ENCODE measurements around the gene PIWIL4. TPM values are rescaled to one million over a fixed set of nuclear protein-coding genes. Genes with fewer than 3 reads are reported as not detected.

The PIWIL4 gene
- total RNA-seq, 3 donors from 2014 or later = 4.8 to 6.7 (median 5.6) TPM

DNA sequence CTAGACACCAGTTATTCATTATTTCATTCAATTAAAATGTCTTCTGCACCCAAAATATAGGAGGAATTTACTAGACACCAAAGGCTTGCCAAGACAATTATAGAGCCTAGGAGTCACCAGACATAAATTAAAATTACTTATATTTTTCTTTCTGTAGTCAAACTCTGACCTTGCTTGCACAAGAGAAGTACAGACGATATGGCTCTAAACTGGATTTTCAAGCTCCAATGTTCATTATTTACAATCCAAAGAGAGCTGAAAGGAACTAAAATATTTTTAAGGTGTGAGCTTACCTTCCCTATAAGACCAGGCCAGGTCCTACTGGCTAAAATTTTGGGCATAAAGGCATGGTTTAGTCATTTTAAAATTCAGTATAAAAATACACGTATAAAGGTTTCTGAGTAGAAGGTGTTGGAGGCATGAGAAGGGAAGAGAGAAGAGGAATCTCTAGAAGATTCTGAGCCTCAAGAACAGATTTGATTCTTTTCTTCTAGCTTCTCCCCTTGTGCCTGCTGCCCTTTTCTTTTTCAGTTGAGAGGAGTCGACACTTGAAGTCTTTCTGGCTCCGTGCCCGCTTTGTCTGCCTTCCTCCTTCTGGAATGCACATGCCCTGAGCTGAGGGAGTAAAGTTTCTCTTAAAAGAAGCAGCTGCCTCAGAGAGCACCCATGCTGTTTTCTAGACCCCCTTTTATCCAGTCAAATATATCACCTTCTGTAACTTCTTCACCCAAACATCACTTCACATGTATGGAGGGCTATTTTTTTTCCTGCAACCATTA is 41.4 kb upstream of the PIWIL4 start:
- H3K4me3 ChIP-seq = no peak overlapping the region
- no peaks in the 10 kb centered on the region for H3K27me3 ChIP-seq
- TF ChIP-seq POLR2AphosphoS5 (IDR thresholded peaks at IDR 0.05) (no peak), POLR2A (IDR thresholded peaks at IDR 0.05) (no peak)
- TF ChIP-seq, protein P1, sequence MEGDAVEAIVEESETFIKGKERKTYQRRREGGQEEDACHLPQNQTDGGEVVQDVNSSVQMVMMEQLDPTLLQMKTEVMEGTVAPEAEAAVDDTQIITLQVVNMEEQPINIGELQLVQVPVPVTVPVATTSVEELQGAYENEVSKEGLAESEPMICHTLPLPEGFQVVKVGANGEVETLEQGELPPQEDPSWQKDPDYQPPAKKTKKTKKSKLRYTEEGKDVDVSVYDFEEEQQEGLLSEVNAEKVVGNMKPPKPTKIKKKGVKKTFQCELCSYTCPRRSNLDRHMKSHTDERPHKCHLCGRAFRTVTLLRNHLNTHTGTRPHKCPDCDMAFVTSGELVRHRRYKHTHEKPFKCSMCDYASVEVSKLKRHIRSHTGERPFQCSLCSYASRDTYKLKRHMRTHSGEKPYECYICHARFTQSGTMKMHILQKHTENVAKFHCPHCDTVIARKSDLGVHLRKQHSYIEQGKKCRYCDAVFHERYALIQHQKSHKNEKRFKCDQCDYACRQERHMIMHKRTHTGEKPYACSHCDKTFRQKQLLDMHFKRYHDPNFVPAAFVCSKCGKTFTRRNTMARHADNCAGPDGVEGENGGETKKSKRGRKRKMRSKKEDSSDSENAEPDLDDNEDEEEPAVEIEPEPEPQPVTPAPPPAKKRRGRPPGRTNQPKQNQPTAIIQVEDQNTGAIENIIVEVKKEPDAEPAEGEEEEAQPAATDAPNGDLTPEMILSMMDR (IDR thresholded peaks at IDR 0.05) = no peak
- H3K4me1 ChIP-seq = no peaks in the 10 kb centered on the region
- DNase-seq (ENCODE audit: low spot score in 2 of 2) = peak; percentile 67 to 69
- H3K27ac ChIP-seq = no peak overlapping the region
- H3K36me3 ChIP-seq = no peaks in the 10 kb centered on the region
- intact Hi-C loops (cut with DNase I; ENCODE audit: low total_unique reads) = no loop called here
- no peaks in the 10 kb centered on the region for H3K9me3 ChIP-seq

GRCh38 chr11:94526645-94527438 is 40.3 kb upstream of the PIWIL4 start:
- H3K9me3 ChIP-seq = no peaks in the 10 kb centered on the region
- DNase-seq (ENCODE audit: low spot score in 2 of 2) = no peak
- no peaks in the 10 kb centered on the region for H3K4me1 ChIP-seq
- intact Hi-C loops (cut with DNase I; ENCODE audit: low total_unique reads) = no loop called here
- H3K27ac ChIP-seq = no peak overlapping the region
- TF ChIP-seq POLR2AphosphoS5 (IDR thresholded peaks at IDR 0.05) (no peak), POLR2A (IDR thresholded peaks at IDR 0.05) (no peak)
- TF ChIP-seq, protein P1 (IDR thresholded peaks at IDR 0.05) = no peak
- H3K36me3 ChIP-seq = no peaks in the 10 kb centered on the region
- no peaks in the 10 kb centered on the region for H3K27me3 ChIP-seq
- no peak overlapping the region for H3K4me3 ChIP-seq

DNA sequence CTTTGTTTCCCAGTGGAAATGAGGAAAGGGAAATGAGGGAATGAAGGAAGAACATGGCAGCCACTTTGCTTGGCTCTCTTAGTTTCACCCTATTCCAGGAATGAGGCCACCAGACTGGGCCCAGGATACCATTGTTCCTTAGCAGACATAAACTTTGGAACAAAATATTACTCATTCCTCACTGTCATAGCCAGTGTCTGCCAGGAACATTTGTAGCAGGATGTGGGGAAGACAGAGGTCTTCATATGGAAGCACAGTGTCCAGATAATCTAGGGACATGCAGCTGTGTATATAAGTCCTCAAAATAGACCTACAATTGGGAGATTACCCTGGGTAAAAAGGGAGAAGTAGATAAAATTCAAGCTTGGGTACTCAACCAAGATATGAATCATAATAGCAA is 38.6 kb upstream of the PIWIL4 start:
- no peak overlapping the region for H3K27ac ChIP-seq
- DNase-seq (ENCODE audit: low spot score in 2 of 2) = no peak
- H3K36me3 ChIP-seq = no peaks in the 10 kb centered on the region
- no peaks in the 10 kb centered on the region for H3K9me3 ChIP-seq
- TF ChIP-seq, protein P1 (IDR thresholded peaks at IDR 0.05) = no peak
- TF ChIP-seq POLR2AphosphoS5 (IDR thresholded peaks at IDR 0.05) (no peak), POLR2A (IDR thresholded peaks at IDR 0.05) (no peak)
- intact Hi-C loops (cut with DNase I; ENCODE audit: low total_unique reads) = no loop called here
- H3K4me1 ChIP-seq = no peaks in the 10 kb centered on the region
- H3K4me3 ChIP-seq = no peak overlapping the region
- no peaks in the 10 kb centered on the region for H3K27me3 ChIP-seq

- H3K36me3 ChIP-seq = no peaks in the 10 kb centered on the region
- intact Hi-C loops (cut with DNase I; ENCODE audit: low total_unique reads) = no loop called here
Measured at GRCh38 chr11:94532211-94532610, 35.0 kb upstream of the PIWIL4 start.

More at GRCh38 chr11:94532211-94532610, 35.0 kb upstream of the PIWIL4 start:
- H3K27me3 ChIP-seq = no peaks in the 10 kb centered on the region
- no peaks in the 10 kb centered on the region for H3K9me3 ChIP-seq
- TF ChIP-seq POLR2AphosphoS5 (IDR thresholded peaks at IDR 0.05) = no peak
- TF ChIP-seq, protein P1 (IDR thresholded peaks at IDR 0.05) = no peak
- no peak for TF ChIP-seq POLR2A (IDR thresholded peaks at IDR 0.05)
- no peaks in the 10 kb centered on the region for H3K4me1 ChIP-seq
- H3K4me3 ChIP-seq = no peak overlapping the region
- H3K27ac ChIP-seq = no peak overlapping the region
- DNase-seq (ENCODE audit: low spot score in 2 of 2) = no peak

Measured in breast epithelium (tissue), 4 donors.